Esophagus muscularis mucosa (tissue), 4 donors: Measurements from ENCODE around the gene CRISP1. TPM values are rescaled to one million over a fixed set of nuclear protein-coding genes. Genes with fewer than 3 reads are reported as not detected.
A peak's percentile ranks its signal among the peaks of the same experiment; 100 is the strongest.

ENCODE experiments used
- DNase-seq: peaks from one replicate; pipeline ENCODE4 v3.0.0-alpha.2; 2017; ENCODE audit errors: extremely low spot score
- H3K27ac ChIP-seq, 4 donors: fragments of 200-600 bp; sonication (generic); replicated peaks in 1 of 4; 1 replicate in 3 of 4; 2 replicates in 1 of 4; pipeline ENCODE4 v1.5.1; 2016 to 2019; ENCODE audit warnings: mild to moderate bottlenecking in 1 of 4
- H3K27me3 ChIP-seq, 4 donors: fragments of 200-600 bp; sonication (generic); one replicate each; pipeline versions ENCODE4 v1.5.1 to v1.6.0; 2016 to 2019
- H3K36me3 ChIP-seq, 4 donors: fragments of 200-600 bp; sonication (generic); one replicate each; pipeline ENCODE4 v1.5.1; 2016 to 2019
- H3K4me1 ChIP-seq, 4 donors: fragments of 200-600 bp; sonication (generic); one replicate each; pipeline ENCODE4 v1.5.1; 2016 to 2019
- H3K4me3 ChIP-seq, 4 donors: fragments of 200-600 bp; sonication (generic); 1 replicate in 2 of 4; 2 replicates in 2 of 4; pipeline ENCODE4 v1.5.1; 2016 to 2019; ENCODE audit warnings: mild to moderate bottlenecking in 4 of 4, moderate library complexity in 1 of 4
- H3K9me3 ChIP-seq, 4 donors: fragments of 200-600 bp; sonication (generic); 1 replicate in 3 of 4; 2 replicates in 1 of 4; pipeline ENCODE4 v1.5.1; 2016 to 2019
- CTCF ChIP-seq, 3 experiments: fragments of 200-600 bp in 2 of 3; fragments of 450-650 bp in 1 of 3; sonication (generic) in 2 of 3; IDR thresholded peaks; one replicate each; pipeline ENCODE4 v1.5.1; 2017 to 2019; ENCODE audit warnings: antibody characterized with exemption in 3 of 3, mild to moderate bottlenecking in 2 of 3, moderate library complexity in 1 of 3
- EP300 ChIP-seq: sonication (generic); formaldehyde crosslinking; IDR thresholded peaks from one replicate; pipeline ENCODE4 v1.6.1; 2017; ENCODE audit warnings: antibody characterized with exemption
- POLR2A ChIP-seq: fragments of 450-650 bp; IDR thresholded peaks from one replicate; pipeline ENCODE4 v1.6.1; 2017; ENCODE audit warnings: antibody characterized with exemption, moderate library complexity, mild to moderate bottlenecking, low read depth
- POLR2AphosphoS5 ChIP-seq, 2 donors: sonication (generic); formaldehyde crosslinking; IDR thresholded peaks; one replicate each; pipeline ENCODE4 v1.6.1; 2017; ENCODE audit warnings: antibody characterized with exemption in 2 of 2
- WGBS: methylation state at CpG from one replicate; pipeline ENCODE4 v1.1.5; 2018; 5-methylcytosine and 5-hydroxymethylcytosine counted together
- intact Hi-C: fragments of 100-400 bp; cut with DNase I; formaldehyde crosslinking; loops from one replicate; pipeline ENCODE4 v1.15.1; 2023
- total RNA-seq, 4 donors: library from RNA; depleted of rRNA; stranded (reverse); fragments of >200 nt; gene quantifications; one replicate each; pipeline versions ENCODE4 v1.1.0 to v1.2.1, GENCODE V29; 2016

CRISP1 gene
- total RNA-seq = not detected

GRCh38 chr6:49866485-49866943, at the start of gene CRISP1:
CRISP1 (minus strand) TSS chr6:49866535; CDS start chr6:49857400, 9,135 bp downstream.
- TF ChIP-seq POLR2A = no peak
- TF ChIP-seq POLR2AphosphoS5 (IDR thresholded peaks at IDR 0.05) = no peak
- no peak for TF ChIP-seq EP300
- no peak for TF ChIP-seq CTCF (IDR thresholded peaks at IDR 0.05)
- Histone ChIP-seq H3K4me3 (no peak within 1 kb of the TSS), H3K9me3 (no peaks in the 10 kb centered on the region), H3K36me3 (no peaks in the 10 kb centered on the region), H3K27me3 (no peaks in the 10 kb centered on the region), H3K27ac (no peak within 1 kb of the TSS), H3K4me1 (no peaks in the 10 kb centered on the region)
- DNase-seq = no peak
- intact Hi-C loops = no loop called here
- WGBS = 95% methylated on average over 1 of the region's 1 CpG

- peaks cover 0 to 26% (median 24%) of the 10 kb centered on the region in 4 donors for H3K4me1 ChIP-seq
- intact Hi-C loops = no loop called here
- no peak for DNase-seq
- 34% methylated on average over 3 of the region's 3 CpGs for WGBS
- no peak overlapping the region for H3K4me3 ChIP-seq
- H3K27ac ChIP-seq = no peak overlapping the region
- no peaks in the 10 kb centered on the region for H3K36me3 ChIP-seq
- TF ChIP-seq POLR2AphosphoS5 (IDR thresholded peaks at IDR 0.05) (peak in 1 of 2 donors; percentile 11), EP300 (no peak)
- H3K27me3 ChIP-seq = no peaks in the 10 kb centered on the region
- H3K9me3 ChIP-seq = no peaks in the 10 kb centered on the region
Measured at GRCh38 chr6:49915035-49915434, 48.7 kb upstream of the CRISP1 start.

- intact Hi-C loops = no loop called here
- 72% methylated on average over 6 of the region's 6 CpGs for WGBS
- no peaks in the 10 kb centered on the region for H3K27me3 ChIP-seq
Measured at GRCh38 chr6:49913636-49914375, 47.5 kb upstream of the CRISP1 start.

GRCh38 chr6:49912196-49912595, 45.9 kb upstream of the CRISP1 start:
- H3K9me3 ChIP-seq = no peaks in the 10 kb centered on the region
- no peak overlapping the region for H3K4me3 ChIP-seq
- intact Hi-C loops = no loop called here
- TF ChIP-seq CTCF (IDR thresholded peaks at IDR 0.05) (no peak), POLR2A (no peak)
- H3K4me1 ChIP-seq = peaks cover 0 to 35% (median 31%) of the 10 kb centered on the region in 4 donors
- H3K27ac ChIP-seq = no peak overlapping the region
- no peak for DNase-seq
- no peaks in the 10 kb centered on the region for H3K36me3 ChIP-seq
- H3K27me3 ChIP-seq = no peaks in the 10 kb centered on the region
- 81% methylated on average over 1 of the region's 1 CpG for WGBS

More at GRCh38 chr6:49913636-49914375, 47.5 kb upstream of the CRISP1 start:
- DNase-seq = no peak
- Histone ChIP-seq H3K4me1 (peaks cover 0 to 35% (median 31%) of the 10 kb centered on the region in 4 donors), H3K36me3 (no peaks in the 10 kb centered on the region), H3K27ac (no peak overlapping the region), H3K9me3 (no peaks in the 10 kb centered on the region), H3K4me3 (no peak overlapping the region)
- no peak for TF ChIP-seq POLR2AphosphoS5 (IDR thresholded peaks at IDR 0.05)
- no peak for TF ChIP-seq CTCF (IDR thresholded peaks at IDR 0.05)
- no peak for TF ChIP-seq POLR2A
- no peak for TF ChIP-seq EP300

GRCh38 chr6:49911252-49911651, 44.9 kb upstream of the CRISP1 start:
- H3K4me1 ChIP-seq = peaks cover 0 to 41% (median 31%) of the 10 kb centered on the region in 4 donors
- H3K27ac ChIP-seq = no peak overlapping the region
- WGBS = 80% methylated on average over 2 of the region's 2 CpGs
- no peaks in the 10 kb centered on the region for H3K27me3 ChIP-seq
- TF ChIP-seq EP300 (no peak), POLR2A (no peak), POLR2AphosphoS5 (IDR thresholded peaks at IDR 0.05) (no peak), CTCF (IDR thresholded peaks at IDR 0.05) (no peak)
- H3K9me3 ChIP-seq = no peaks in the 10 kb centered on the region
- no peak overlapping the region for H3K4me3 ChIP-seq
- no peak for DNase-seq
- H3K36me3 ChIP-seq = no peaks in the 10 kb centered on the region
- intact Hi-C loops = no loop called here
